Stomach (tissue), 4 donors: ENCODE measurements around the gene DLG2.

Experiments used
- POLR2A ChIP-seq, 4 donors: fragments of 450-650 bp; IDR thresholded peaks; one replicate each; pipeline ENCODE4 v1.6.1; 2016; ENCODE audit warnings: antibody characterized with exemption in 4 of 4, control low read depth in 2 of 4, mild to moderate bottlenecking in 1 of 4, moderate library complexity in 1 of 4
- TF ChIP-seq, protein P1 (sequence below), 7 experiments: fragments of 450-650 bp in 4 of 7; fragments of 200-600 bp in 3 of 7; sonication (generic) in 3 of 7; IDR thresholded peaks; one replicate each; pipeline ENCODE4 v1.5.1; 2016 to 2019; ENCODE audit warnings: antibody characterized with exemption in 7 of 7, control low read depth in 2 of 7, mild to moderate bottlenecking in 1 of 7

DNA sequence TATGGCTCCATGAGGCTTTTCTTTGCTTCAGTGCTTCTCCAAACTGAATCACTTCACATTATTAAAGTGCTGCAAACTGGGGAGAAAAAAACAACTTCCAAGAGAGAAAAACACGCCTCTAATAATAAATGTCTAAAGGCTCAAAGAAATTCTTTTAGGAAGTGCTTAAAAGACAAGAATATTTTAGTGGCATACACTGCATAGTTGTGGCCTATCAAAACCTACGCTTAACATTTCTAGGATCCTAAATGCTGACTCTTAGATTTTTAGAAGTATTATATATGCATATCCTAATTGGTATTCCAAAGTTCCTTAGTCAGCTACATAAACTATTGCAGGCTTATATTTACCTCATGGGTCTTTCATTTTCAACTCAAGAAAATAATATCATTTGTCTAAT lies 1462.0 kb downstream of the DLG2 start:
- TF ChIP-seq, protein P1, sequence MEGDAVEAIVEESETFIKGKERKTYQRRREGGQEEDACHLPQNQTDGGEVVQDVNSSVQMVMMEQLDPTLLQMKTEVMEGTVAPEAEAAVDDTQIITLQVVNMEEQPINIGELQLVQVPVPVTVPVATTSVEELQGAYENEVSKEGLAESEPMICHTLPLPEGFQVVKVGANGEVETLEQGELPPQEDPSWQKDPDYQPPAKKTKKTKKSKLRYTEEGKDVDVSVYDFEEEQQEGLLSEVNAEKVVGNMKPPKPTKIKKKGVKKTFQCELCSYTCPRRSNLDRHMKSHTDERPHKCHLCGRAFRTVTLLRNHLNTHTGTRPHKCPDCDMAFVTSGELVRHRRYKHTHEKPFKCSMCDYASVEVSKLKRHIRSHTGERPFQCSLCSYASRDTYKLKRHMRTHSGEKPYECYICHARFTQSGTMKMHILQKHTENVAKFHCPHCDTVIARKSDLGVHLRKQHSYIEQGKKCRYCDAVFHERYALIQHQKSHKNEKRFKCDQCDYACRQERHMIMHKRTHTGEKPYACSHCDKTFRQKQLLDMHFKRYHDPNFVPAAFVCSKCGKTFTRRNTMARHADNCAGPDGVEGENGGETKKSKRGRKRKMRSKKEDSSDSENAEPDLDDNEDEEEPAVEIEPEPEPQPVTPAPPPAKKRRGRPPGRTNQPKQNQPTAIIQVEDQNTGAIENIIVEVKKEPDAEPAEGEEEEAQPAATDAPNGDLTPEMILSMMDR (IDR thresholded peaks at IDR 0.05): no peak
- TF ChIP-seq POLR2A (IDR thresholded peaks at IDR 0.05): no peak
